ENCODE measurements around the gene MMRN2. TPM values are rescaled to one million over a fixed set of nuclear protein-coding genes. Genes with fewer than 3 reads are reported as not detected.
A peak's percentile ranks its signal among the peaks of the same experiment; 100 is the strongest.

Gene MMRN2
- total RNA-seq, 1 experiment from 2014 or later, result 0.64 TPM

DNA sequence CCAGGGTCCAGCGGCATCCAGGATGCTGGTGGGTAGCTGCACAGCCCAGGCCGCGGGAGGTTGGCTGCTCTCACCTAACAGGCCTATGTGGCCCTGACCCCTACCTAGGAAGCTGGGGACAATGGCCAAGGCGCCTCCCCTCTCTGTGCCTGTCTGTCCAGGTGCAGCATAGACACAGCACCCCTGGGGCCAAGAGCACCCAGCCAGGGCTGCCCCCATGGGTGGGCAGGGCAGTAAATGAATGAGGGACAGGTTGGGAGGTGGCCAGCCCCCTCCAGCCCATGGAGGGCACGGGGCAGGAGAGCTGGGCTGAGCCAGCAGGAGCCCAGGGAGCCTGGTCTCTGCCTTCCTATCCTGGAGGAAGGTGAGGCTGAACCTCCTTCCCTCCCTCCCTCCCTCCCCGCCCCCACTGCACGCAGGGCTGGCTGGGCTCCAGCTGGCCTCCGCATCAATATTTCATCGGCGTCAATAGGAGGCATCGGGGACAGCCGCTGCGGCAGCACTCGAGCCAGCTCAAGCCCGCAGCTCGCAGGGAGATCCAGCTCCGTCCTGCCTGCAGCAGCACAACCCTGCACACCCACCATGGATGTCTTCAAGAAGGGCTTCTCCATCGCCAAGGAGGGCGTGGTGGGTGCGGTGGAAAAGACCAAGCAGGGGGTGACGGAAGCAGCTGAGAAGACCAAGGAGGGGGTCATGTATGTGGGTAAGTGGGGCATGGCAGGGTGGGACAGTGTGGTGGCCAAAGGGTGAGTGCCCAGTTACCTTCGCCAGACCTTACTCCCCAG lies 893 bp upstream of the MMRN2 start, which contains the start of gene SNCG:
Gene SNCG, plus strand, starts transcription at position 484 of the 785 bp plus-strand sequence. Its CDS starts 99 bp downstream, at position 583.
- no TSS peak for BruUV-seq (replicated peaks)
- H3K36me3 ChIP-seq (ENCODE audit: control insufficient read depth, insufficient read depth, low read length), result no peaks in the 10 kb centered on the region
- ChIA-PET POLR2A (interaction anchor here (0.6 kb wide), 1 partner anchor 117 kb away, joined by 3 read pairs; no protein-coding TSS in a partner anchor), CTCF (interaction anchor here (1.1 kb wide), 1 partner anchor 102 kb away, joined by 3 read pairs; no protein-coding TSS in a partner anchor)
- Mint-ChIP-seq H3K4me1 (ENCODE audit: low read depth, unreplicated experiment) (no peaks in the 10 kb centered on the region), H3K27ac (ENCODE audit: unreplicated experiment) (peak within 1 kb of the TSS; percentile 80), H3K36me3 (ENCODE audit: insufficient read depth, unreplicated experiment) (no peaks in the 10 kb centered on the region), H3K9me3 (ENCODE audit: unreplicated experiment) (no peaks in the 10 kb centered on the region), H3K27me3 (ENCODE audit: insufficient read depth, unreplicated experiment) (no peaks in the 10 kb centered on the region), H3K4me3 (ENCODE audit: unreplicated experiment) (no peak within 1 kb of the TSS)
- 0 out of 2 replicates have a peak, but pooled peaks cover 4% of the 10 kb centered on the region for H3K9me3 ChIP-seq
- H3K27me3 ChIP-seq (replicated peaks; ENCODE audit: control insufficient read depth, insufficient read depth, low read length), result no peaks in the 10 kb centered on the region
- no peak within 1 kb of the TSS for H3K4me3 ChIP-seq (ENCODE audit: low read depth, low read length)
- TF ChIP-seq, protein P1, sequence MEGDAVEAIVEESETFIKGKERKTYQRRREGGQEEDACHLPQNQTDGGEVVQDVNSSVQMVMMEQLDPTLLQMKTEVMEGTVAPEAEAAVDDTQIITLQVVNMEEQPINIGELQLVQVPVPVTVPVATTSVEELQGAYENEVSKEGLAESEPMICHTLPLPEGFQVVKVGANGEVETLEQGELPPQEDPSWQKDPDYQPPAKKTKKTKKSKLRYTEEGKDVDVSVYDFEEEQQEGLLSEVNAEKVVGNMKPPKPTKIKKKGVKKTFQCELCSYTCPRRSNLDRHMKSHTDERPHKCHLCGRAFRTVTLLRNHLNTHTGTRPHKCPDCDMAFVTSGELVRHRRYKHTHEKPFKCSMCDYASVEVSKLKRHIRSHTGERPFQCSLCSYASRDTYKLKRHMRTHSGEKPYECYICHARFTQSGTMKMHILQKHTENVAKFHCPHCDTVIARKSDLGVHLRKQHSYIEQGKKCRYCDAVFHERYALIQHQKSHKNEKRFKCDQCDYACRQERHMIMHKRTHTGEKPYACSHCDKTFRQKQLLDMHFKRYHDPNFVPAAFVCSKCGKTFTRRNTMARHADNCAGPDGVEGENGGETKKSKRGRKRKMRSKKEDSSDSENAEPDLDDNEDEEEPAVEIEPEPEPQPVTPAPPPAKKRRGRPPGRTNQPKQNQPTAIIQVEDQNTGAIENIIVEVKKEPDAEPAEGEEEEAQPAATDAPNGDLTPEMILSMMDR (IDR thresholded peaks at IDR 0.05; ENCODE audit: insufficient read depth in 1 of 2, low read depth in 1 of 2, low read length in 1 of 2, severe bottlenecking in 1 of 2, unreplicated experiment in 1 of 2), result no peak
- H3K4me1 ChIP-seq, result peaks cover 18% of the 10 kb centered on the region
- DNase-seq, result no peak
- intact Hi-C loops (cut with micrococcal nuclease; ENCODE audit: unreplicated experiment), result no loop called here

- TF ChIP-seq, protein P1 (IDR thresholded peaks at IDR 0.05; ENCODE audit: insufficient read depth in 1 of 2, low read depth in 1 of 2, low read length in 1 of 2, severe bottlenecking in 1 of 2, unreplicated experiment in 1 of 2), result no peak
- H3K27ac Mint-ChIP-seq (ENCODE audit: unreplicated experiment), result no peak overlapping the region
- ChIA-PET POLR2A (no interaction called here), CTCF (no interaction called here)
- no peaks in the 10 kb centered on the region for H3K36me3 ChIP-seq (ENCODE audit: control insufficient read depth, insufficient read depth, low read length)
- intact Hi-C loops (cut with micrococcal nuclease; ENCODE audit: unreplicated experiment), result no loop called here
- H3K4me1 ChIP-seq, result peaks cover 18% of the 10 kb centered on the region
- no TSS peak for BruUV-seq (replicated peaks)
- H3K27me3 ChIP-seq (replicated peaks; ENCODE audit: control insufficient read depth, insufficient read depth, low read length), result no peaks in the 10 kb centered on the region
- no peaks in the 10 kb centered on the region for H3K4me1 Mint-ChIP-seq (ENCODE audit: low read depth, unreplicated experiment)
- H3K4me3 ChIP-seq (ENCODE audit: low read depth, low read length), result no peak overlapping the region
- H3K9me3 ChIP-seq, result peaks cover 16% of the 10 kb centered on the region
- H3K9me3 Mint-ChIP-seq (ENCODE audit: unreplicated experiment), result peaks cover 9% of the 10 kb centered on the region
- no peaks in the 10 kb centered on the region for H3K27me3 Mint-ChIP-seq (ENCODE audit: insufficient read depth, unreplicated experiment)
- no peaks in the 10 kb centered on the region for H3K36me3 Mint-ChIP-seq (ENCODE audit: insufficient read depth, unreplicated experiment)
- DNase-seq, result no peak
- no peak overlapping the region for H3K4me3 Mint-ChIP-seq (ENCODE audit: unreplicated experiment)
Observed at GRCh38 chr10:86956848-86957448, 467 bp downstream of the MMRN2 start.

DNA sequence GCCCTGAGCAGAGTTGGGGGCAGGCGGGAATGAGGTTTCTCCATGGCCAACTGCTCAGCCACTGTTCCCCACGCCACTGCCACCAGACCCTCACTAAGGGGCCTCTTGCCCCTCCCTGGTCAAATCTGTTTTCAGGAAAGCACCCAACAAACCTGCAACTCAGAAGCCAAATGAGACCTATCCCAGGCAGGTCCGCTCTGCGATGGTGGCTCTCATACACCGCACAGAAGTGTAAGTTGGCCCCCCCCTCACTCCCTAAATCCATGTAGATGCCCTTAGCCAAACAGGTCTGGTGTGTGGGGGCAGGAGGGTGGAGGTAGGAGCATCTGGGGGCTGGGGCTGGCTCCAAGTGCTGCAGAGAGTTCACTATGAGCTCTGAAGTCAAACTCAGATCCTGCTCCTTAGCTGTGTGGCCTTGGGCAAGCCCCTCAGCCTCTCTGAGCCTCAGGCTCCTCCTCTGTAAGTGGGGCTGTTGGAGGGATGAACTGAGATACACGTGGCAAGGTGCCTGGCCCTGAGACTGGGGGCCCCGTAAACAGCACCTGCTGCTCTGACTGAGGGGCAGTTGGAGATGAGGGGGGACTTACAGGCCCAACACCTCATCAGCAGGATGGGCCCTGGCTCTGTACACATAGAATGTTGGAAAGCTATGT lies 1.1 kb downstream of the MMRN2 start:
- H3K36me3 ChIP-seq (ENCODE audit: control insufficient read depth, insufficient read depth, low read length), result no peaks in the 10 kb centered on the region
- intact Hi-C loops (cut with micrococcal nuclease; ENCODE audit: unreplicated experiment), result no loop called here
- Mint-ChIP-seq H3K27me3 (ENCODE audit: insufficient read depth, unreplicated experiment) (no peaks in the 10 kb centered on the region), H3K27ac (ENCODE audit: unreplicated experiment) (no peak overlapping the region), H3K9me3 (ENCODE audit: unreplicated experiment) (peaks cover 13% of the 10 kb centered on the region), H3K36me3 (ENCODE audit: insufficient read depth, unreplicated experiment) (no peaks in the 10 kb centered on the region), H3K4me3 (ENCODE audit: unreplicated experiment) (no peak overlapping the region), H3K4me1 (ENCODE audit: low read depth, unreplicated experiment) (no peaks in the 10 kb centered on the region)
- CTCF ChIA-PET, result no interaction called here
- H3K27me3 ChIP-seq (replicated peaks; ENCODE audit: control insufficient read depth, insufficient read depth, low read length), result no peaks in the 10 kb centered on the region
- no TSS peak for BruUV-seq (replicated peaks)
- TF ChIP-seq, protein P1 (IDR thresholded peaks at IDR 0.05; ENCODE audit: insufficient read depth in 1 of 2, low read depth in 1 of 2, low read length in 1 of 2, severe bottlenecking in 1 of 2, unreplicated experiment in 1 of 2), result no peak
- H3K4me3 ChIP-seq (ENCODE audit: low read depth, low read length), result no peak overlapping the region
- POLR2A ChIA-PET, result interaction anchor here (0.6 kb wide), 1 partner anchor 8 kb away, joined by 3 read pairs; no protein-coding TSS in a partner anchor
- H3K9me3 ChIP-seq, result peaks cover 17% of the 10 kb centered on the region
- peaks cover 18% of the 10 kb centered on the region for H3K4me1 ChIP-seq
- DNase-seq, result no peak
